ENCODE data around the gene CIRBP. TPM values are rescaled to one million over a fixed set of nuclear protein-coding genes. Genes with fewer than 3 reads are reported as not detected.
"Not testable (repeated sequence)": the region's sequence is repeated elsewhere in the genome, so short reads cannot be mapped to it uniquely, and the experiment has no call there.

The CIRBP gene
- total and polyA plus RNA-seq, 3 experiments from 2014 or later, result 238 to 258 (median 253) TPM

DNA sequence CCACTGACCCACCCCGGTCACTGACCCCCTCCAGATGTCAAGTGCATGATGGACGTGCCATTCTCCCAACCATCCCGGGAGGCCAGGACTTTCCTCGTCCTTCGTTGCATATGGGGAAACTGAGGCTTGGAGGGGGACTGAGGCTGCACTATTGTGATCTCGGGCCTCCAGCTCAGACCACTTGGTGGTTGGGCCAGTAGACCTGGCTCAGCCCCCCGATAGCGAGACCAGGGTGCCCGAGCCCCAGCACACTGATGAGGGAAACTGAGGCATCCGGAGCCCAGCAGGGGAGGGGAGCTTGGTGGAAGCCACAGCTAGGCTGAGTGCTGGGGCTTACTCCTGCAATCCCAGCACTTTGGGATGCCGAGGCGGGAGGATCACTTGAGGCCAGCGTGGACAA is 26.9 kb downstream of the CIRBP start:
- H3K36me3 Mint-ChIP-seq, result no peaks in the 10 kb centered on the region
- no peak overlapping the region for H3K27ac Mint-ChIP-seq
- Histone ChIP-seq H3K4me1 (ENCODE audit: insufficient read depth, low read length) (no peaks in the 10 kb centered on the region), H3K36me3 (ENCODE audit: insufficient read depth, low read length) (no peaks in the 10 kb centered on the region), H3K27me3 (ENCODE audit: insufficient read depth, low read length, poor library complexity, severe bottlenecking) (peaks cover 14% of the 10 kb centered on the region), H3K27ac (ENCODE audit: low read depth, low read length) (no peak overlapping the region), H3K4me3 (ENCODE audit: low read length) (no peak overlapping the region), H3K9me3 (ENCODE audit: low read length) (no peaks in the 10 kb centered on the region)
- H3K9me3 Mint-ChIP-seq, result no peaks in the 10 kb centered on the region
- DNase-seq, result no peak
- POLR2A ChIA-PET, result no interaction called here
- peaks cover 0 to 1% (median 0%) of the 10 kb centered on the region in 3 donors for H3K4me1 Mint-ChIP-seq
- CTCF ChIA-PET, result no interaction called here
- H3K4me3 Mint-ChIP-seq, result no peak overlapping the region
- peaks cover 10 to 11% of the 10 kb centered on the region in 2 donors for H3K27me3 Mint-ChIP-seq

GRCh38 chr19:1296575-1297271 is 27.6 kb downstream of the CIRBP start:
- no peak overlapping the region for H3K4me3 Mint-ChIP-seq
- H3K36me3 Mint-ChIP-seq, result no peaks in the 10 kb centered on the region
- POLR2A ChIA-PET, result no interaction called here
- Histone ChIP-seq H3K27ac (ENCODE audit: low read depth, low read length) (no peak overlapping the region), H3K9me3 (ENCODE audit: low read length) (no peaks in the 10 kb centered on the region), H3K36me3 (ENCODE audit: insufficient read depth, low read length) (no peaks in the 10 kb centered on the region), H3K27me3 (ENCODE audit: insufficient read depth, low read length, poor library complexity, severe bottlenecking) (peaks cover 14% of the 10 kb centered on the region), H3K4me3 (ENCODE audit: low read length) (no peak overlapping the region), H3K4me1 (ENCODE audit: insufficient read depth, low read length) (no peaks in the 10 kb centered on the region)
- DNase-seq, result no peak
- CTCF ChIA-PET, result no interaction called here
- H3K27me3 Mint-ChIP-seq, result peaks cover 10 to 11% of the 10 kb centered on the region in 2 donors
- peaks cover 0 to 1% (median 0%) of the 10 kb centered on the region in 3 donors for H3K4me1 Mint-ChIP-seq
- no peak overlapping the region for H3K27ac Mint-ChIP-seq
- H3K9me3 Mint-ChIP-seq, result no peaks in the 10 kb centered on the region

DNA sequence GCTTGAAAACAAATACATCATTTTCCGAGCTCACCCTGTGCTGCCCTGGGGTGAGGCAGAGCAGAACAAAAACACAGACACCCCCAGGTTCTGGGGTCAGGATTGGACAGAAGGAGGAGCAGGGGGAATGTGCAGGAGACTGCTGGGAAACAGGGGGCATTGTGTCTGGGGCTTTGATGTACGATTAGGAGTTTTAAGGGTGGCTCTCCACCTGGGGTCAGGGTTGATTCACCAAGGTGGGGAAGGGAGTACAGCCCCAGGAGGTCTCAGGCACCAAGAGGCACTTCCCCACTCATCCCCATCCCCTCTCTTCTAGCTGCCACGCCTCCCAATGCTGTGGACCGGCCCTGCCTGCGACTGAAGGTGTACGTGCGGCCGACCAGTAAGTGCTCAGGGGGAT is 29.1 kb downstream of the CIRBP start:
- Histone ChIP-seq H3K27ac (ENCODE audit: low read depth, low read length) (no peak overlapping the region), H3K4me3 (ENCODE audit: low read length) (no peak overlapping the region), H3K9me3 (ENCODE audit: low read length) (no peaks in the 10 kb centered on the region), H3K27me3 (ENCODE audit: insufficient read depth, low read length, poor library complexity, severe bottlenecking) (peaks cover 11% of the 10 kb centered on the region), H3K36me3 (ENCODE audit: insufficient read depth, low read length) (no peaks in the 10 kb centered on the region), H3K4me1 (ENCODE audit: insufficient read depth, low read length) (no peaks in the 10 kb centered on the region)
- ChIA-PET POLR2A (no interaction called here), CTCF (no interaction called here)
- H3K27ac Mint-ChIP-seq, result no peak overlapping the region
- H3K4me3 Mint-ChIP-seq, result peak overlapping the region in 1 of 7 donors; percentile 11
- H3K9me3 Mint-ChIP-seq, result no peaks in the 10 kb centered on the region
- H3K36me3 Mint-ChIP-seq, result no peaks in the 10 kb centered on the region
- DNase-seq, result no peak
- H3K27me3 Mint-ChIP-seq, result peaks cover 4% of the 10 kb centered on the region in 2 donors
- peaks cover 0 to 1% (median 0%) of the 10 kb centered on the region in 3 donors for H3K4me1 Mint-ChIP-seq

- H3K36me3 ChIP-seq (ENCODE audit: insufficient read depth, low read length), result no peaks in the 10 kb centered on the region
- H3K27ac Mint-ChIP-seq, result no peak overlapping the region
- no peak overlapping the region for H3K4me3 Mint-ChIP-seq
- no peak overlapping the region for H3K27ac ChIP-seq (ENCODE audit: low read depth, low read length)
- ChIA-PET POLR2A (no interaction called here), CTCF (no interaction called here)
- peaks cover 4% of the 10 kb centered on the region for H3K27me3 ChIP-seq (ENCODE audit: insufficient read depth, low read length, poor library complexity, severe bottlenecking)
- no peaks in the 10 kb centered on the region for H3K9me3 ChIP-seq (ENCODE audit: low read length)
- H3K9me3 Mint-ChIP-seq, result no peaks in the 10 kb centered on the region
- H3K4me1 Mint-ChIP-seq, result peaks cover 0 to 1% (median 0%) of the 10 kb centered on the region in 3 donors
- no peak overlapping the region for H3K4me3 ChIP-seq (ENCODE audit: low read length)
- no peaks in the 10 kb centered on the region for H3K4me1 ChIP-seq (ENCODE audit: insufficient read depth, low read length)
- H3K27me3 Mint-ChIP-seq, result peaks cover under 1 to 2% of the 10 kb centered on the region in 2 donors
- no peaks in the 10 kb centered on the region for H3K36me3 Mint-ChIP-seq
- no peak for DNase-seq
Observed at GRCh38 chr19:1299801-1300200, 30.7 kb downstream of the CIRBP start.

GRCh38 chr19:1300744-1301490 is 31.8 kb downstream of the CIRBP start:
- H3K9me3 ChIP-seq (ENCODE audit: low read length), result no peaks in the 10 kb centered on the region
- H3K27me3 ChIP-seq (ENCODE audit: insufficient read depth, low read length, poor library complexity, severe bottlenecking), result no peaks in the 10 kb centered on the region
- POLR2A ChIA-PET, result no interaction called here
- H3K27ac Mint-ChIP-seq, result no peak overlapping the region
- CTCF ChIA-PET, result no interaction called here
- peaks cover 0 to 2% of the 10 kb centered on the region in 2 donors for H3K27me3 Mint-ChIP-seq
- no peaks in the 10 kb centered on the region for H3K36me3 Mint-ChIP-seq
- DNase-seq, result no peak
- no peaks in the 10 kb centered on the region for H3K4me1 Mint-ChIP-seq
- H3K9me3 Mint-ChIP-seq, result no peaks in the 10 kb centered on the region
- H3K4me3 ChIP-seq (ENCODE audit: low read length), result no peak overlapping the region
- no peaks in the 10 kb centered on the region for H3K36me3 ChIP-seq (ENCODE audit: insufficient read depth, low read length)
- H3K4me3 Mint-ChIP-seq, result no peak overlapping the region
- H3K4me1 ChIP-seq (ENCODE audit: insufficient read depth, low read length), result no peaks in the 10 kb centered on the region
- no peak overlapping the region for H3K27ac ChIP-seq (ENCODE audit: low read depth, low read length)

GRCh38 chr19:1302533-1303239 is 33.6 kb downstream of the CIRBP start:
- H3K27ac ChIP-seq (ENCODE audit: low read depth, low read length), result no peak overlapping the region
- H3K9me3 Mint-ChIP-seq, result no peaks in the 10 kb centered on the region
- peaks cover 0 to 2% of the 10 kb centered on the region in 2 donors for H3K27me3 Mint-ChIP-seq
- no peaks in the 10 kb centered on the region for H3K36me3 Mint-ChIP-seq
- no peaks in the 10 kb centered on the region for H3K4me1 ChIP-seq (ENCODE audit: insufficient read depth, low read length)
- no peaks in the 10 kb centered on the region for H3K4me1 Mint-ChIP-seq
- H3K36me3 ChIP-seq (ENCODE audit: insufficient read depth, low read length), result no peaks in the 10 kb centered on the region
- DNase-seq, result no peak
- H3K4me3 Mint-ChIP-seq, result no peak overlapping the region
- no peak overlapping the region for H3K27ac Mint-ChIP-seq
- H3K9me3 ChIP-seq (ENCODE audit: low read length), result no peaks in the 10 kb centered on the region
- H3K4me3 ChIP-seq (ENCODE audit: low read length), result no peak overlapping the region
- no peaks in the 10 kb centered on the region for H3K27me3 ChIP-seq (ENCODE audit: insufficient read depth, low read length, poor library complexity, severe bottlenecking)
- POLR2A ChIA-PET, result no interaction called here
- CTCF ChIA-PET, result no interaction called here

- H3K9me3 Mint-ChIP-seq, result no peaks in the 10 kb centered on the region
Observed at GRCh38 chr19:1304197-1304924, 35.2 kb downstream of the CIRBP start.

DNA sequence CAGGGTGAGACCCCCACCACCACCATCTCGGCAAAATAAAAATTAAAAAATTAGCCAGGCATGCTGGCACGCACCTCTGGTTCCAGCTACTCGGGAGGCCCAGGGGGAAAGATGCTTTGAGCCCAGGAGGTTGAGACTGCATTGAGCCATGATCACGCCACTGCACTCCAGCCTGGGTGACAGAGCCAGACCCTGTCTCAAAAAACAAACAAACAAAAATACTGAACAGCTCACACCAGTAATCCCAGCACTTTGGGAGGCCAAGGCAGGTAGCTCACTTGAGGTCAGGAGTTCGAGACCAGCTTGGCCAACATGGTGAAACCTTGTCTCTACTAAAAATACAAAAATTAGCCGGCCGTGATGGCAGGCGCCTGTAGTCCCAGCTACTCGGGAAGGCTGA is 36.2 kb downstream of the CIRBP start:
- H3K9me3 ChIP-seq (ENCODE audit: low read length); H3K27me3 Mint-ChIP-seq; H3K4me1 Mint-ChIP-seq; H3K9me3 Mint-ChIP-seq; H3K4me3 Mint-ChIP-seq; H3K4me3 ChIP-seq (ENCODE audit: low read length); CTCF ChIA-PET; H3K27me3 ChIP-seq (ENCODE audit: insufficient read depth, low read length, poor library complexity, severe bottlenecking); H3K27ac ChIP-seq (ENCODE audit: low read depth, low read length); H3K27ac Mint-ChIP-seq; H3K36me3 ChIP-seq (ENCODE audit: insufficient read depth, low read length); H3K36me3 Mint-ChIP-seq; H3K4me1 ChIP-seq (ENCODE audit: insufficient read depth, low read length); DNase-seq; POLR2A ChIA-PET: not testable (repeated sequence)

More at GRCh38 chr19:1304197-1304924, 35.2 kb downstream of the CIRBP start:
- DNase-seq, result no peak
- Mint-ChIP-seq H3K27me3 (peaks cover 0 to 2% of the 10 kb centered on the region in 2 donors), H3K4me3 (no peak overlapping the region), H3K36me3 (no peaks in the 10 kb centered on the region), H3K4me1 (no peaks in the 10 kb centered on the region), H3K27ac (no peak overlapping the region)
- no peaks in the 10 kb centered on the region for H3K36me3 ChIP-seq (ENCODE audit: insufficient read depth, low read length)
- CTCF ChIA-PET, result no interaction called here
- H3K27ac ChIP-seq (ENCODE audit: low read depth, low read length), result no peak overlapping the region
- no peak overlapping the region for H3K4me3 ChIP-seq (ENCODE audit: low read length)
- POLR2A ChIA-PET, result no interaction called here
- H3K9me3 ChIP-seq (ENCODE audit: low read length), result no peaks in the 10 kb centered on the region
- H3K27me3 ChIP-seq (ENCODE audit: insufficient read depth, low read length, poor library complexity, severe bottlenecking), result no peaks in the 10 kb centered on the region
- no peaks in the 10 kb centered on the region for H3K4me1 ChIP-seq (ENCODE audit: insufficient read depth, low read length)
